Stimulated activated CD4-positive, alpha-beta T cell treated with anti-CD3 and anti-CD28 coated beads, Interleukin-15, amount 100 ng/mL, for 48 hours (primary cell): ENCODE measurements around the gene RTP1.
"Not testable (repeated sequence)": the region's sequence is repeated elsewhere in the genome, so short reads cannot be mapped to it uniquely, and the experiment has no call there.

Experiments used
- DNase-seq, 2 donors: peaks; one replicate each; pipeline ENCODE4 v3.0.0-alpha.2; 2020; ENCODE audit warnings: low read depth in 2 of 2

RTP1 gene

GRCh38 chr3:187198490-187198889 lies 1.2 kb downstream of the RTP1 start:
- no peak for DNase-seq

- not testable (repeated sequence) for DNase-seq
Observed at GRCh38 chr3:187199463-187200050, 2.3 kb downstream of the RTP1 start.

- DNase-seq = no peak
Observed at GRCh38 chr3:187205683-187206082, 8.4 kb downstream of the RTP1 start.

- DNase-seq = no peak
Observed at GRCh38 chr3:187207062-187207461, 9.8 kb downstream of the RTP1 start.

- DNase-seq = no peak
Observed at GRCh38 chr3:187207624-187208023, 10.3 kb downstream of the RTP1 start.

GRCh38 chr3:187208159-187208558 lies 10.9 kb downstream of the RTP1 start:
- DNase-seq = no peak

GRCh38 chr3:187209491-187209890 lies 12.2 kb downstream of the RTP1 start:
- DNase-seq = no peak

- DNase-seq = no peak
Observed at GRCh38 chr3:187210091-187210490, 12.8 kb downstream of the RTP1 start.

GRCh38 chr3:187210545-187211327 lies 13.4 kb downstream of the RTP1 start:
- DNase-seq = no peak

- no peak for DNase-seq
Observed at GRCh38 chr3:187211532-187212195, 14.4 kb downstream of the RTP1 start.

GRCh38 chr3:187212196-187212545 lies 14.9 kb downstream of the RTP1 start:
- no peak for DNase-seq

- DNase-seq = no peak
Observed at GRCh38 chr3:187212705-187213104, 15.4 kb downstream of the RTP1 start.

- DNase-seq = no peak
Observed at GRCh38 chr3:187213616-187214015, 16.3 kb downstream of the RTP1 start.

- no peak for DNase-seq
Observed at GRCh38 chr3:187215460-187215859, 18.2 kb downstream of the RTP1 start.

GRCh38 chr3:187222801-187223200 lies 25.5 kb downstream of the RTP1 start:
- DNase-seq = no peak

- DNase-seq = no peak
Observed at GRCh38 chr3:187223799-187224198, 26.5 kb downstream of the RTP1 start.

GRCh38 chr3:187227658-187228258 lies 30.5 kb downstream of the RTP1 start:
- no peak for DNase-seq

- no peak for DNase-seq
Observed at GRCh38 chr3:187228740-187229139, 31.5 kb downstream of the RTP1 start.

GRCh38 chr3:187230011-187230410 lies 32.7 kb downstream of the RTP1 start:
- DNase-seq = no peak

GRCh38 chr3:187236962-187237361 lies 39.7 kb downstream of the RTP1 start:
- DNase-seq = no peak

GRCh38 chr3:187237741-187238140 lies 40.5 kb downstream of the RTP1 start:
- DNase-seq = no peak

- DNase-seq = no peak
Observed at GRCh38 chr3:187238239-187238638, 41.0 kb downstream of the RTP1 start.

GRCh38 chr3:187238835-187239234 lies 41.5 kb downstream of the RTP1 start:
- not testable (repeated sequence) for DNase-seq
